ENCODE measurements around the gene CDC42EP4. TPM values are rescaled to one million over a fixed set of nuclear protein-coding genes. Genes with fewer than 3 reads are reported as not detected.

The CDC42EP4 gene
- total RNA-seq, 2 donors from 2014 or later = 119 to 186 TPM

- no peaks in the 10 kb centered on the region for H3K4me1 ChIP-seq (replicated peaks)
- 73% methylated on average over 6 of the region's 6 CpGs for WGBS
These were observed 74.1 kb downstream of the CDC42EP4 start for GRCh38 chr17:73237714-73238113.

GRCh38 chr17:73234736-73235135, 77.1 kb downstream of the CDC42EP4 start:
- TF ChIP-seq POLR2A (IDR thresholded peaks at IDR 0.05) (no peak), CTCF (IDR thresholded peaks at IDR 0.05) (no peak), POLR2AphosphoS5 (IDR thresholded peaks at IDR 0.05) (no peak)
- 89% methylated on average over 10 of the region's 10 CpGs for WGBS
- no peaks in the 10 kb centered on the region for H3K9me3 ChIP-seq
- intact Hi-C loops (cut with DNase I) = loop anchor here (5.0 kb wide), 1 partner anchor 42 kb away; the partner anchor contains the start of gene COG1
- no peaks in the 10 kb centered on the region for H3K36me3 ChIP-seq
- no peak overlapping the region for H3K4me3 ChIP-seq
- H3K27me3 ChIP-seq (replicated peaks; ENCODE audit: insufficient read depth) = no peaks in the 10 kb centered on the region
- no peak for DNase-seq (ENCODE audit: low spot score)
- H3K27ac ChIP-seq = no peak overlapping the region
- H3K4me1 ChIP-seq (replicated peaks) = peaks cover 4% of the 10 kb centered on the region

More at GRCh38 chr17:73237714-73238113, 74.1 kb downstream of the CDC42EP4 start:
- TF ChIP-seq CTCF (IDR thresholded peaks at IDR 0.05) (no peak), POLR2AphosphoS5 (IDR thresholded peaks at IDR 0.05) (no peak), POLR2A (IDR thresholded peaks at IDR 0.05) (no peak)
- no peaks in the 10 kb centered on the region for H3K36me3 ChIP-seq
- DNase-seq (ENCODE audit: low spot score) = no peak
- H3K27me3 ChIP-seq (replicated peaks; ENCODE audit: insufficient read depth) = no peaks in the 10 kb centered on the region
- no peaks in the 10 kb centered on the region for H3K9me3 ChIP-seq
- no peak overlapping the region for H3K4me3 ChIP-seq
- intact Hi-C loops (cut with DNase I) = no loop called here
- no peak overlapping the region for H3K27ac ChIP-seq

Other genes with a start within 250 kb of the CDC42EP4 start
- gene SLC39A11, start 219.3 kb downstream of the CDC42EP4 start, total RNA-seq = 10 to 100 TPM; 15.1 to 29.7 TPM
- gene SSTR2, start 147.0 kb downstream of the CDC42EP4 start, total RNA-seq = under 1 TPM; 0.40 to 0.46 TPM
- 10 to 100 TPM; 34.6 to 52.5 TPM for gene COG1, start 118.9 kb downstream of the CDC42EP4 start, total RNA-seq
- not detected for gene CPSF4L, start 50.1 kb downstream of the CDC42EP4 start, total RNA-seq